GM13976 (cell line): Measurements from ENCODE around the gene PTHLH.

Experiments used
- DNase-seq: peaks from one replicate; pipeline ENCODE4 v3.0.0; 2012; ENCODE audit warnings: low spot score
- CTCF ChIP-seq: IDR thresholded peaks from 2 replicates; pipeline ENCODE4 v1.5.1; 2012; ENCODE audit warnings: borderline replicate concordance, mild to moderate bottlenecking; ENCODE audit not compliant: insufficient read depth; ENCODE audit errors: extremely low read depth, missing control alignments, control extremely low read depth
- in situ Hi-C: fragments of 300-500 bp; cut with MboI; formaldehyde crosslinking; loops from one replicate; pipeline ENCODE4 v1.12.0; 2022; ENCODE audit warnings: low sequenced_read_pairs, mixed read lengths, inconsistent platforms; ENCODE audit not compliant: unreplicated experiment

PTHLH gene

DNA sequence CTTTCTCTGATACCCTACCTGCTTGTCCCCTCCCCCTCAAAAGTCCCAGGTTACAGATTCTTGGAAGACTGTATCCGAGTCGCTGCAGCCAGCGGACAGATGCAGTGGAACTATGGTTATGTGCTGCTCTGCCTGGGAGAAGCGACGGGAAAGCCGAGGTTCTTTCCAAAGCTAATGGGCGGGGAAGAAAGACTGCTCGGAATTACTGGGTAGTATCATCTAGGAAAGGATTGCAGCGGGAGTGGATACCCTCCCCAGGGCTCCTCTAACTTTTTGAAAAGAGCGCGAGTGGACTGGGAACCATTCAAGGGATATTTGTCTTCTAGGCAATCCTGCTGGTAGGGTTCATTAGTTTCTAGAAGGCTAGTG, 1.4 kb downstream of the PTHLH start:
- in situ Hi-C loops: no loop called here
- no peak for TF ChIP-seq CTCF
- DNase-seq: no peak

DNA sequence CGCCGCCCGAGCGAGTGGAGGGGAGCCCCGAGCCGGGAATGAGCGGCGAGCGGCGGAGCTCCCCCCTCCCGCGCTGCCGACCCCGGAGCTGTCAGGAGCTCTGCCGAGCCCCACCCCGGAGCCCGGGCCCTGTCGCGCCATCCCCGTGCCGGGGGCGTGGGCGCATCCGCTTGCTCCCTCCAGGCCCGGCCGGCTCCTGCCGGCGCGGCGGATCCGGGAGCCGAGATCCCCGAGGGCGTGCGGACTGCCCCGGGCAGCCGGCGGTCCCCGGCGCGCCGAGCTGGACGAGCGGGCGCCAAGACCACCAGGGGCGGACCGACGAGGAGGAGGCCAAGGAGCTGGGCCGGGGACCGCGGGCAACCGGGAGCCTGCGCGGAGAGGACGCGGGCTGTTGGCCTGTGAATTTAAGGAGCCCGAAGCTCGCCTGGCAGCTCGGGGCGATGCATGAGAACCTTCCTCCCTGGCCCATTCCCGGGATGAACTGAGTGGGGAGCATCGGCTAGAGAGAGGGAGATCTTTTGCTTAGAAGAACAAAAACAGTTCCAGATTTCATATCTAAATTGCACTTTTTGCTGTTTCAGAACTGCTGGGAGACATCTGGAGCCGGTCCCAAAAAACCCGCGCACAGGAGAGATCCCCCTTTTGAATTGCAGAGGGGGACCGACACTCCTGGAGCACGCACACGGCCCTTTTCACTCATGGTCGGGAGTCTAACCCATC, 2.0 kb downstream of the PTHLH start:
- TF ChIP-seq CTCF: no peak
- peak; percentile 61 for DNase-seq
- in situ Hi-C loops: no loop called here

GRCh38 chr12:27969624-27970400, 2.7 kb downstream of the PTHLH start:
- peak; percentile 38 for TF ChIP-seq CTCF
- DNase-seq: peak; percentile 79
- in situ Hi-C loops: no loop called here

DNA sequence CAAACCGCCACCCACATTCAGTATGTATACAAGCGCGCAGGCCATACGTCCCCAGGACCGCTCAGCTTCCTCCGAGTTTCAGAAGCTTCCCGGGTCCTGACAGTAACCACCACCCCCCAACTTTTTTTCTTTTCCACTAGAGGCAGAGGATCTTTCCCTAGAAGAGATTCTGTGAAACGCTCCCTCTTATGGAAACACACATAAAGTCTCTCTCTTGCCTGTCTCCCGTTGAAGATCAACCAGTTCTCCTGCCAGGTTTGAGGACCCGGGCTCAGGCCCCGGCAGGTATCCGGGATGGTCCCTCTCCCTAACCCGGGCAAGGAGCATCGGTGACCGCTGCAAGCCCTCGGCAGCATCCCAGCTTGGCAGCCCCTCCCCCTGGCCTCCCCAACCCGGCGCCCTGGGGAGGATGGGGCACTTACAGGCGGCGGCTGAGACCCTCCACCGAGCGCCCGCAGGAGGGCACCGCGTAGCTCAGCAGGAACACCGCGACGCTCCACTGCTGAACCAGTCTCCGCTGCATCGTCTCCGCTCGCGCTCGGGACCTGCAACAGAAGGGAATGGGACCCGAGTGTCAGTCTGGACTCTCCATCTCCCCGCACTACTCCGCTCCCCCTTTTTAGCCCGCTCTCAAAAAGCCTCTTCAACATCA, 3.4 kb downstream of the PTHLH start:
- no peak for TF ChIP-seq CTCF
- peak; percentile 29 for DNase-seq
- in situ Hi-C loops: no loop called here

- no peak for TF ChIP-seq CTCF
These were observed 4.9 kb downstream of the PTHLH start for GRCh38 chr12:27967551-27968054.

GRCh38 chr12:27966870-27967269, 5.7 kb downstream of the PTHLH start:
- TF ChIP-seq CTCF: no peak
- no peak for DNase-seq
- in situ Hi-C loops: no loop called here

More at GRCh38 chr12:27967551-27968054, 4.9 kb downstream of the PTHLH start:
- in situ Hi-C loops: no loop called here
- DNase-seq: no peak
